ENCODE results near the gene PAX7. TPM values are rescaled to one million over a fixed set of nuclear protein-coding genes. Genes with fewer than 3 reads are reported as not detected.

Gene PAX7
- total and polyA plus RNA-seq, 2 donors (not counting 3 experiments of a cell fraction or from before 2014, with no cell fraction given), result not detected

GRCh38 chr1:18602533-18603211 lies 28.0 kb upstream of the PAX7 start:
- POLR2A ChIA-PET, result no interaction called here
- no peak overlapping the region for H3K27ac ChIP-seq (ENCODE audit: insufficient read depth, low read depth, low read length)
- H3K4me3 ChIP-seq (replicated peaks in 1 of 3; ENCODE audit: insufficient read depth in 1 of 3, low read depth in 1 of 3, low read length in 3 of 3), result no peak overlapping the region
- H3K79me2 ChIP-seq (ENCODE audit: control insufficient read depth, insufficient read depth, low read length), result no peaks in the 10 kb centered on the region
- TF ChIP-seq POLR2AphosphoS5 (IDR thresholded peaks at IDR 0.05; ENCODE audit: insufficient read depth, low read depth, low read length) (no peak), MAX (IDR thresholded peaks at IDR 0.05; ENCODE audit: insufficient read depth, insufficient read length) (no peak), MYC (IDR thresholded peaks at IDR 0.05; ENCODE audit: low read depth, low read length) (no peak), FOS (IDR thresholded peaks at IDR 0.05; ENCODE audit: borderline replicate concordance, insufficient read depth, low read length) (no peak), JUN (IDR thresholded peaks at IDR 0.05; ENCODE audit: borderline replicate concordance, insufficient read depth, insufficient read length, low read depth) (no peak), POLR2A (IDR thresholded peaks at IDR 0.05; ENCODE audit: low read depth, low read length) (no peak), GATA2 (IDR thresholded peaks at IDR 0.05; ENCODE audit: insufficient read depth, insufficient read length, low read depth, low read length) (no peak), CTCF (IDR thresholded peaks at IDR 0.05; ENCODE audit: extremely low read depth in 1 of 2, insufficient read depth in 1 of 2, low read depth in 1 of 2, low read length in 2 of 2) (no peak), EZH2 (IDR thresholded peaks at IDR 0.05; ENCODE audit: borderline replicate concordance, low read depth, low read length, severe bottlenecking) (no peak)
- no peaks in the 10 kb centered on the region for H3K9me1 ChIP-seq (replicated peaks; ENCODE audit: control insufficient read depth, extremely low read depth, insufficient read depth, low read length)
- H3K4me1 ChIP-seq (ENCODE audit: control insufficient read depth, extremely low read depth, insufficient read depth, low read length), result no peaks in the 10 kb centered on the region
- no peak overlapping the region for H3K9ac ChIP-seq (replicated peaks; ENCODE audit: extremely low read depth, insufficient read depth, low read length)
- no peak for DNase-seq (ENCODE audit: low read depth, low spot score)
- no peaks in the 10 kb centered on the region for H3K9me3 ChIP-seq (replicated peaks; ENCODE audit: control insufficient read depth, insufficient read depth, low read length)
- no peak overlapping the region for H2AFZ ChIP-seq (ENCODE audit: low read depth, low read length)
- H3K27me3 ChIP-seq (ENCODE audit: control insufficient read depth in 2 of 2, insufficient read depth in 2 of 2, low read length in 2 of 2), result peaks cover 0 to 3% of the 10 kb centered on the region in 2 experiments
- no peaks in the 10 kb centered on the region for H4K20me1 ChIP-seq (replicated peaks; ENCODE audit: control insufficient read depth, extremely low read depth, insufficient read depth, low read length)
- CTCF ChIA-PET, result interaction anchor here (1.3 to 1.6 kb wide), 2 partner anchors 27 to 273 kb away, joined by 6 to 7 read pairs; no protein-coding TSS in a partner anchor
- H3K4me2 ChIP-seq (ENCODE audit: insufficient read depth, low read length), result no peak overlapping the region
- dilution Hi-C loops (cut with MboI; ENCODE audit: extremely low pct_ligation_motif_present, low sequenced_read_pairs), result no loop called here
- FAIRE-seq, result no peak
- BruUV-seq (replicated peaks), result no TSS peak
- intact Hi-C loops (cut with micrococcal nuclease), result no loop called here
- H3K36me3 ChIP-seq (ENCODE audit: control insufficient read depth in 2 of 2, extremely low read depth in 1 of 2, insufficient read depth in 2 of 2, low read length in 2 of 2), result no peaks in the 10 kb centered on the region
